SK-N-SH (cell line): ENCODE data around the gene CCDC9. TPM values are rescaled to one million over a fixed set of nuclear protein-coding genes. Genes with fewer than 3 reads are reported as not detected.

Experiments
- CTCF ChIA-PET: fragments of 300-600, 350-600 bp; formaldehyde crosslinking; extraction: SDS; loops from one replicate; lab custom pipeline; 2021; lab: Yijun Ruan, JAX
- POLR2A ChIA-PET: fragments of 350-600 bp; sonication (Branson Sonifier 250); formaldehyde crosslinking; extraction: SDS; loops from one replicate; lab custom pipeline; 2020; ENCODE audit warnings: antibody characterized with exemption, inconsistent platforms; lab: Yijun Ruan, JAX
- DNase-seq: peaks from one replicate; pipeline ENCODE4 v3.0.0; 2012
- H2AFZ ChIP-seq: fragments of 200-600 bp; sonication (generic); 2 replicates; pipeline ENCODE4 v1.8.1; 2016; ENCODE audit warnings: antibody characterized with exemption, mild to moderate bottlenecking, low read depth
- H3F3A ChIP-seq: fragments of 200-600 bp; sonication (generic); replicated peaks from 2 replicates; pipeline ENCODE3; 2016; ENCODE audit warnings: antibody characterized with exemption, mild to moderate bottlenecking; ENCODE audit not compliant: insufficient read depth
- H3K27ac ChIP-seq, 2 experiments: fragments of 200-500 bp in 1 of 2; fragments of 200-600 bp in 1 of 2; sonication (Bioruptor generic) in 1 of 2; sonication (generic), shearing (Covaris generic) in 1 of 2; 2 replicates each; pipeline versions ENCODE4 v1.5.1 to v1.6.1; 2014 to 2016; ENCODE audit warnings: low read depth in 2 of 2, inconsistent platforms in 1 of 2, low read length in 1 of 2, mild to moderate bottlenecking in 1 of 2, mixed read lengths in 1 of 2
- H3K27me3 ChIP-seq: fragments of 200-600 bp; sonication (generic), shearing (Covaris generic); 2 replicates; pipeline ENCODE4 v1.6.1; 2016; ENCODE audit warnings: mixed run types; ENCODE audit not compliant: insufficient read depth
- H3K36me3 ChIP-seq, 2 experiments: fragments of 200-500 bp in 1 of 2; fragments of 200-600 bp in 1 of 2; sonication (Bioruptor generic) in 1 of 2; sonication (generic) in 1 of 2; replicated peaks in 1 of 2; 2 replicates each; pipeline versions ENCODE3 to v1.5.1; 2014 to 2016; ENCODE audit warnings: low read length in 1 of 2, mild to moderate bottlenecking in 1 of 2; ENCODE audit not compliant: insufficient read depth in 2 of 2, control insufficient read depth in 1 of 2
- H3K4me1 ChIP-seq, 2 experiments: fragments of 200-500 bp in 1 of 2; fragments of 200-600 bp in 1 of 2; sonication (Bioruptor generic) in 1 of 2; sonication (generic), shearing (Covaris generic) in 1 of 2; 2 replicates each; pipeline versions ENCODE4 v1.5.1 to v1.6.1; 2014 to 2016; ENCODE audit warnings: low read depth in 1 of 2, low read length in 1 of 2, mixed run types in 1 of 2; ENCODE audit not compliant: insufficient read depth in 2 of 2, control insufficient read depth in 1 of 2
- H3K4me2 ChIP-seq: fragments of 200-600 bp; sonication (generic), shearing (Covaris generic); 2 replicates; pipeline ENCODE4 v1.6.1; 2017; ENCODE audit warnings: mixed run types
- H3K4me3 ChIP-seq, 2 experiments: fragments of 200-500 bp in 1 of 2; fragments of 200-600 bp in 1 of 2; sonication (Bioruptor generic) in 1 of 2; sonication (generic), shearing (Covaris generic) in 1 of 2; 2 replicates each; pipeline versions ENCODE4 v1.5.1 to v1.8.1; 2014 to 2016; ENCODE audit warnings: low read depth in 2 of 2, inconsistent platforms in 1 of 2, low read length in 1 of 2, mild to moderate bottlenecking in 1 of 2, mixed read lengths in 1 of 2, moderate library complexity in 1 of 2
- H3K79me2 ChIP-seq: fragments of 200-600 bp; sonication (generic); 2 replicates; pipeline ENCODE4 v1.8.1; 2017; ENCODE audit warnings: mild to moderate bottlenecking; ENCODE audit not compliant: insufficient read depth
- H3K9ac ChIP-seq: fragments of 200-600 bp; sonication (generic); 2 replicates; pipeline ENCODE4 v1.6.1; 2017; ENCODE audit warnings: mixed run types
- H3K9me2 ChIP-seq: fragments of 200-600 bp; sonication (generic); 2 replicates; pipeline ENCODE4 v1.6.1; 2017; ENCODE audit warnings: mixed run types
- H3K9me3 ChIP-seq: fragments of 200-600 bp; sonication (generic); 2 replicates; pipeline ENCODE4 v1.6.1; 2017; ENCODE audit warnings: mixed run types, mild to moderate bottlenecking, moderate library complexity
- H4K20me1 ChIP-seq: fragments of 200-600 bp; sonication (generic); 2 replicates; pipeline ENCODE4 v1.6.1; 2017; ENCODE audit warnings: mild to moderate bottlenecking, mixed run types; ENCODE audit not compliant: insufficient read depth
- EP300 ChIP-seq, 2 experiments: IDR thresholded peaks; 2 replicates each; pipeline versions ENCODE4 v1.4.0 to v1.6.1; 2012; ENCODE audit warnings: borderline replicate concordance in 1 of 2, low read depth in 1 of 2, low read length in 1 of 2
- EZH2phosphoT487 ChIP-seq: fragments of 200-600 bp; sonication (generic); IDR thresholded peaks from 2 replicates; pipeline ENCODE4 v1.6.1; 2017; ENCODE audit warnings: low read depth, mixed run types, mild to moderate bottlenecking, antibody characterized with exemption, moderate library complexity, borderline replicate concordance
- FOSL2 ChIP-seq: IDR thresholded peaks from 2 replicates; pipeline ENCODE4 v1.4.0; 2012; ENCODE audit warnings: low read depth, mild to moderate bottlenecking, moderate library complexity, borderline replicate concordance
- GABPA ChIP-seq: IDR thresholded peaks from 2 replicates; pipeline ENCODE4 v1.4.0; 2012; ENCODE audit warnings: low read depth, mild to moderate bottlenecking
- JUND ChIP-seq: IDR thresholded peaks from 2 replicates; pipeline ENCODE4 v1.4.0; 2012
- MXI1 ChIP-seq: IDR thresholded peaks from 2 replicates; pipeline ENCODE4 v1.6.1; 2012; ENCODE audit warnings: mild to moderate bottlenecking, low read depth, low read length, improper control_type of control experiment
- POLR2AphosphoS5 ChIP-seq: IDR thresholded peaks from 2 replicates; pipeline ENCODE4 v1.6.1; 2012; ENCODE audit warnings: low read depth, low read length
- RAD21 ChIP-seq: IDR thresholded peaks from 2 replicates; pipeline ENCODE4 v1.6.1; 2012; ENCODE audit warnings: mild to moderate bottlenecking, low read length
- RCOR1 ChIP-seq: fragments of 150-350 bp; IDR thresholded peaks from 2 replicates; pipeline ENCODE4 v1.6.1; 2017; ENCODE audit warnings: antibody characterized with exemption, low read length
- TAF1 ChIP-seq: IDR thresholded peaks from 2 replicates; pipeline ENCODE4 v1.6.1; 2012; ENCODE audit warnings: low read depth, mild to moderate bottlenecking, low read length, moderate library complexity, borderline replicate concordance
- TEAD4 ChIP-seq: IDR thresholded peaks from 2 replicates; pipeline ENCODE4 v1.4.0; 2012; ENCODE audit warnings: mild to moderate bottlenecking, borderline replicate concordance; ENCODE audit not compliant: insufficient read depth
- YY1 ChIP-seq: IDR thresholded peaks from 2 replicates; pipeline ENCODE4 v1.4.0; 2012; ENCODE audit warnings: low read depth, mild to moderate bottlenecking
- WGBS: methylation state at CpG from one replicate; pipeline ENCODE4 v1.1.6; 2017; ENCODE audit warnings: low lambda C conversion rate; 5-methylcytosine and 5-hydroxymethylcytosine counted together
- polyA plus RNA-seq, 3 experiments: library from polyadenylated mRNA; depleted of rRNA; stranded (reverse); fragments of >200 nt; gene quantifications; 2 replicates each; pipeline ENCODE4 v1.2.3, GENCODE V29; 2012
- TF ChIP-seq, protein P1 (sequence below): fragments of 150-350 bp; IDR thresholded peaks from 2 replicates; pipeline ENCODE4 v1.6.1; 2016; ENCODE audit warnings: mild to moderate bottlenecking, low read depth, low read length
- TF ChIP-seq, protein P2 (sequence below): IDR thresholded peaks from 2 replicates; pipeline ENCODE4 v1.4.0; 2012; ENCODE audit warnings: low read depth, borderline replicate concordance
- TF ChIP-seq, protein P3 (sequence below): IDR thresholded peaks from 2 replicates; pipeline ENCODE4 v1.6.1; 2012; ENCODE audit warnings: mild to moderate bottlenecking, low read depth, low read length, moderate library complexity
- TF ChIP-seq, protein P4 (sequence below): fragments of 200-600 bp; sonication (generic); IDR thresholded peaks from 2 replicates; pipeline ENCODE4 v1.6.1; 2017; ENCODE audit warnings: antibody characterized with exemption, mild to moderate bottlenecking, moderate library complexity
- TF ChIP-seq, protein P5 (sequence below): fragments of 150-350 bp; IDR thresholded peaks from 2 replicates; pipeline ENCODE4 v1.6.1; 2017; ENCODE audit warnings: antibody characterized with exemption, low read length, low read depth, borderline replicate concordance

The CCDC9 gene
- polyA plus RNA-seq, 1 of the 3 experiments (the other 2 are of a cell fraction) = 12.4 TPM

DNA sequence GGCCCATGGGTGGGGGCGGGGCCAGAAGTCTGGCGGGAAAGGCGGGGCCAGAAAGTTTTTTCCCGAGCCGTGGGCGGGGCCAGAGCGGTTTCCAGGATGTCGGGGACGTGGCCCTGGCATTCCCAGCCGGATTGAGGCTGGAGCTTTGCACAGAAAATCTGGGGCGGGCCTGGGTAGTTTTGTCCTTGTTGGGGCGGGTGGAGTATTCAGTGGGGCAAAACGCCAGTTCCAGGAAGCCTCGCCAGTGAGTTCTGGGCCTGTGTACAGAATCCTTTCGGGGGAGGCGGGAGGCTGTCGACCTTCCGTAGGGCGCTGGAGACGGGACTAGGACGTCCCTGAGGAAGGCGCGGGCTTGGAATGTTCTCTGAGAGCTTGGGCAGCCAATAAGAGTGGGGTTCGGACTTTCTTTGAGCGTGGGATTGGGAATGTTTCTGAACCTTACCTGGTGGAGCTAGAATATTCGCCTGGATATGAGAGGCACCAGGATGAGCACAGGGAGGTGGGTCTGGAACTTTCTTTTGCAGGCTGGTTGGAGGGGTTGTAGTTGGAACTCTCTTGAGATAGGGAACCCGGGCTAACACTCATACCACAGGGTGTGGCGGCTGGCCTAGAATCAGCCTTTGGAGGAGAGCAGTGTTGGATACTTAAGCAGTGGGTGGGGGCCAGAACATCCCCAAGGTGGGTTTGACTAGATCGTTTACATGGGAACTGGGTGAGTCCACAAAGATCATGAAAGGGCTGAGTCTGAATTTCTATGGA lies 1.3 kb downstream of the CCDC9 start:
- DNase-seq = no peak

More for the DNA sequence above, 1.3 kb downstream of the CCDC9 start:
- Histone ChIP-seq H3K4me1 (peaks cover 9 to 13% of the 10 kb centered on the region in 2 experiments; a peak in 2 of 4 replicates), H3K36me3 (peaks cover 29 to 32% of the 10 kb centered on the region in 2 experiments), H4K20me1 (no peaks in the 10 kb centered on the region; the same call in 1 of the 2 replicates), H3K79me2 (peaks cover 44% of the 10 kb centered on the region), H3K27me3 (no peaks in the 10 kb centered on the region), H3K4me3 (peak overlapping the region; percentile 57 to 68), H3K27ac (peak overlapping the region; percentile 81 to 94), H3K4me2 (peak overlapping the region; percentile 88), H3K9ac (peak overlapping the region; percentile 70), H2AFZ (peak overlapping the region; percentile 39; the same call in 1 of the 2 replicates), H3K9me2 (no peaks in the 10 kb centered on the region), H3F3A (peaks cover 16% of the 10 kb centered on the region), H3K9me3 (no peaks in the 10 kb centered on the region)
- ChIA-PET POLR2A (interaction anchor here (0.8 to 2.6 kb wide), 6 partner anchors 13 to 626 kb away, joined by 3 to 18 read pairs (median 10); partner anchors contain the start of genes INAFM1 and ZC3H4), CTCF (interaction anchor here (0.7 to 6.4 kb wide), 4 partner anchors 10 to 27 kb away, joined by 3 to 51 read pairs (median 16); no protein-coding TSS in a partner anchor)
- WGBS = 6% methylated on average over 21 of the region's 29 CpGs
- TF ChIP-seq, protein P1, sequence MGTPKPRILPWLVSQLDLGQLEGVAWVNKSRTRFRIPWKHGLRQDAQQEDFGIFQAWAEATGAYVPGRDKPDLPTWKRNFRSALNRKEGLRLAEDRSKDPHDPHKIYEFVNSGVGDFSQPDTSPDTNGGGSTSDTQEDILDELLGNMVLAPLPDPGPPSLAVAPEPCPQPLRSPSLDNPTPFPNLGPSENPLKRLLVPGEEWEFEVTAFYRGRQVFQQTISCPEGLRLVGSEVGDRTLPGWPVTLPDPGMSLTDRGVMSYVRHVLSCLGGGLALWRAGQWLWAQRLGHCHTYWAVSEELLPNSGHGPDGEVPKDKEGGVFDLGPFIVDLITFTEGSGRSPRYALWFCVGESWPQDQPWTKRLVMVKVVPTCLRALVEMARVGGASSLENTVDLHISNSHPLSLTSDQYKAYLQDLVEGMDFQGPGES = no peak
- TF ChIP-seq FOSL2 (no peak), MXI1 (no peak; the same call in 1 of the 2 replicates), RCOR1 (no peak; the same call in 1 of the 2 replicates), RAD21 (no peak), TEAD4 (peak; percentile 37; the same call in 1 of the 2 replicates), EZH2phosphoT487 (no peak), TAF1 (peak; percentile 35; the same call in 1 of the 2 replicates), POLR2AphosphoS5 (peak; percentile 52), GABPA (0 out of 2 replicates have a peak, but pooled peaks have one; percentile 19), JUND (no peak), EP300 (IDR thresholded peaks at IDR 0.05; ENCODE audit: borderline replicate concordance in 1 of 2, low read depth in 1 of 2, low read length in 1 of 2) (no peak), YY1 (no peak)
- TF ChIP-seq, protein P2, sequence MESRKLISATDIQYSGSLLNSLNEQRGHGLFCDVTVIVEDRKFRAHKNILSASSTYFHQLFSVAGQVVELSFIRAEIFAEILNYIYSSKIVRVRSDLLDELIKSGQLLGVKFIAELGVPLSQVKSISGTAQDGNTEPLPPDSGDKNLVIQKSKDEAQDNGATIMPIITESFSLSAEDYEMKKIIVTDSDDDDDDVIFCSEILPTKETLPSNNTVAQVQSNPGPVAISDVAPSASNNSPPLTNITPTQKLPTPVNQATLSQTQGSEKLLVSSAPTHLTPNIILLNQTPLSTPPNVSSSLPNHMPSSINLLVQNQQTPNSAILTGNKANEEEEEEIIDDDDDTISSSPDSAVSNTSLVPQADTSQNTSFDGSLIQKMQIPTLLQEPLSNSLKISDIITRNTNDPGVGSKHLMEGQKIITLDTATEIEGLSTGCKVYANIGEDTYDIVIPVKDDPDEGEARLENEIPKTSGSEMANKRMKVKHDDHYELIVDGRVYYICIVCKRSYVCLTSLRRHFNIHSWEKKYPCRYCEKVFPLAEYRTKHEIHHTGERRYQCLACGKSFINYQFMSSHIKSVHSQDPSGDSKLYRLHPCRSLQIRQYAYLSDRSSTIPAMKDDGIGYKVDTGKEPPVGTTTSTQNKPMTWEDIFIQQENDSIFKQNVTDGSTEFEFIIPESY = no peak
- TF ChIP-seq, protein P3, sequence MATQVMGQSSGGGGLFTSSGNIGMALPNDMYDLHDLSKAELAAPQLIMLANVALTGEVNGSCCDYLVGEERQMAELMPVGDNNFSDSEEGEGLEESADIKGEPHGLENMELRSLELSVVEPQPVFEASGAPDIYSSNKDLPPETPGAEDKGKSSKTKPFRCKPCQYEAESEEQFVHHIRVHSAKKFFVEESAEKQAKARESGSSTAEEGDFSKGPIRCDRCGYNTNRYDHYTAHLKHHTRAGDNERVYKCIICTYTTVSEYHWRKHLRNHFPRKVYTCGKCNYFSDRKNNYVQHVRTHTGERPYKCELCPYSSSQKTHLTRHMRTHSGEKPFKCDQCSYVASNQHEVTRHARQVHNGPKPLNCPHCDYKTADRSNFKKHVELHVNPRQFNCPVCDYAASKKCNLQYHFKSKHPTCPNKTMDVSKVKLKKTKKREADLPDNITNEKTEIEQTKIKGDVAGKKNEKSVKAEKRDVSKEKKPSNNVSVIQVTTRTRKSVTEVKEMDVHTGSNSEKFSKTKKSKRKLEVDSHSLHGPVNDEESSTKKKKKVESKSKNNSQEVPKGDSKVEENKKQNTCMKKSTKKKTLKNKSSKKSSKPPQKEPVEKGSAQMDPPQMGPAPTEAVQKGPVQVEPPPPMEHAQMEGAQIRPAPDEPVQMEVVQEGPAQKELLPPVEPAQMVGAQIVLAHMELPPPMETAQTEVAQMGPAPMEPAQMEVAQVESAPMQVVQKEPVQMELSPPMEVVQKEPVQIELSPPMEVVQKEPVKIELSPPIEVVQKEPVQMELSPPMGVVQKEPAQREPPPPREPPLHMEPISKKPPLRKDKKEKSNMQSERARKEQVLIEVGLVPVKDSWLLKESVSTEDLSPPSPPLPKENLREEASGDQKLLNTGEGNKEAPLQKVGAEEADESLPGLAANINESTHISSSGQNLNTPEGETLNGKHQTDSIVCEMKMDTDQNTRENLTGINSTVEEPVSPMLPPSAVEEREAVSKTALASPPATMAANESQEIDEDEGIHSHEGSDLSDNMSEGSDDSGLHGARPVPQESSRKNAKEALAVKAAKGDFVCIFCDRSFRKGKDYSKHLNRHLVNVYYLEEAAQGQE = no peak
- TF ChIP-seq, protein P4, sequence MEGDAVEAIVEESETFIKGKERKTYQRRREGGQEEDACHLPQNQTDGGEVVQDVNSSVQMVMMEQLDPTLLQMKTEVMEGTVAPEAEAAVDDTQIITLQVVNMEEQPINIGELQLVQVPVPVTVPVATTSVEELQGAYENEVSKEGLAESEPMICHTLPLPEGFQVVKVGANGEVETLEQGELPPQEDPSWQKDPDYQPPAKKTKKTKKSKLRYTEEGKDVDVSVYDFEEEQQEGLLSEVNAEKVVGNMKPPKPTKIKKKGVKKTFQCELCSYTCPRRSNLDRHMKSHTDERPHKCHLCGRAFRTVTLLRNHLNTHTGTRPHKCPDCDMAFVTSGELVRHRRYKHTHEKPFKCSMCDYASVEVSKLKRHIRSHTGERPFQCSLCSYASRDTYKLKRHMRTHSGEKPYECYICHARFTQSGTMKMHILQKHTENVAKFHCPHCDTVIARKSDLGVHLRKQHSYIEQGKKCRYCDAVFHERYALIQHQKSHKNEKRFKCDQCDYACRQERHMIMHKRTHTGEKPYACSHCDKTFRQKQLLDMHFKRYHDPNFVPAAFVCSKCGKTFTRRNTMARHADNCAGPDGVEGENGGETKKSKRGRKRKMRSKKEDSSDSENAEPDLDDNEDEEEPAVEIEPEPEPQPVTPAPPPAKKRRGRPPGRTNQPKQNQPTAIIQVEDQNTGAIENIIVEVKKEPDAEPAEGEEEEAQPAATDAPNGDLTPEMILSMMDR = no peak
- TF ChIP-seq, protein P5, sequence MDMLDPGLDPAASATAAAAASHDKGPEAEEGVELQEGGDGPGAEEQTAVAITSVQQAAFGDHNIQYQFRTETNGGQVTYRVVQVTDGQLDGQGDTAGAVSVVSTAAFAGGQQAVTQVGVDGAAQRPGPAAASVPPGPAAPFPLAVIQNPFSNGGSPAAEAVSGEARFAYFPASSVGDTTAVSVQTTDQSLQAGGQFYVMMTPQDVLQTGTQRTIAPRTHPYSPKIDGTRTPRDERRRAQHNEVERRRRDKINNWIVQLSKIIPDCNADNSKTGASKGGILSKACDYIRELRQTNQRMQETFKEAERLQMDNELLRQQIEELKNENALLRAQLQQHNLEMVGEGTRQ = no peak
